ENCODE results near the gene AMBRA1.
"Not testable (repeated sequence)": the region's sequence is repeated elsewhere in the genome, so short reads cannot be mapped to it uniquely, and the experiment has no call there.

The AMBRA1 gene

DNA sequence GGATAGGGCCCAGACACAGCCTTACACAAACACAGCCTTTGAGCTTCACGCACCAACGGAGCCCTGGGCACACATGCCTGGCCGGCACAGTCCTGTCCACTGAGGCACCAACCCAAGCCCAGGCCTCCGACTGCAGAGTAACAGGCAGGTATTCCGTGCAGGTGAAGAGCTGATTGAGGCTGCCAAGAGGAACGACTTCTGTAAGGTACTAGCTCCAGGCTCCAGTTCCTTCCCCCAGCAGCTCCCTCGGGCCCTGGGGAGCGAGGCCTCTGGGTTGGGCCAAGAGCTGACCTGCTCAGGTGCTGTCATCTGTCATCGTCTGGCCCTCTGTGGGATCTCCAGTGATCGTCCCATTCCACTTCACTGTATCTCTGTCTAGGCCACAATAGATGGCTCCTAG, 215.5 kb downstream of the AMBRA1 start:
- no peak for DNase-seq

DNA sequence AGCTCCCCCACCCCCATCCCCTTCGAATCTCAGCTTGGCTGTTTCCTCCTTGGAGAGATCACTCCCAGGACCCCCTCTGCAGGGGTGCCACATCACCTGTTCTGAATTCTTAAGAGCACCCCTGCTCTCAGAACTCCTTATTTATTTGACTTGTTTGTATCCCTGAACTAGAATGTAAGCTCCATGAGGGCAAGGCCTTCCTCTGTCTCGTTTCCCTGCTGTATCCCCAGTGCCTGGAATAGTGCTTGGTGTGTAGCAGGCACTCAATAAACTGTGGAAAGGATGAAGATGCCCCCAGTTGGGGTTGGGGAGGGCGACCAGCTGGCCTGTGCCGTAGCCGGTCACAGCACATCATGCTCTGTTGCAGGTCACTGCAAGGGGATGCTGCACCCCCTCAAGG, 216.0 kb downstream of the AMBRA1 start:
- no peak for DNase-seq

DNA sequence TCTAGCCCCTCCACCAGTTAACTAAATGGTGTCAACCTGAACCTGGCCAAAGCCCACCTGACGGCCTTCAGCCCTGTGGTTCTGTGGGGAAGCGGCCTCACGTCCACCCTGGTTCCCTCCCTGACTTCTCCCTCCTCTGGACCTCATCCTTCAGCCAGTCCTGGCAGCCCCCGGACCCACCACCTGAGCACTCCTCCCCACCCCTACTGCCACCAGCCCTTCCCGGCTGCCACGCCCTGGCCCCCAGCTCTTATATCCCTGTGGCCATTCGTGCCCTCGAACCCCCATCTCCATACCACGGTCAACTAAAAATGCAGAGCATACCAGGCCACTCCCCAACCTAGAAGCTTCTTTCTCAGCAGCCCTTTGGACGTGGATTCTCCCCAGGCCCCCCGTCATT, 216.5 kb downstream of the AMBRA1 start:
- no peak for DNase-seq

DNA sequence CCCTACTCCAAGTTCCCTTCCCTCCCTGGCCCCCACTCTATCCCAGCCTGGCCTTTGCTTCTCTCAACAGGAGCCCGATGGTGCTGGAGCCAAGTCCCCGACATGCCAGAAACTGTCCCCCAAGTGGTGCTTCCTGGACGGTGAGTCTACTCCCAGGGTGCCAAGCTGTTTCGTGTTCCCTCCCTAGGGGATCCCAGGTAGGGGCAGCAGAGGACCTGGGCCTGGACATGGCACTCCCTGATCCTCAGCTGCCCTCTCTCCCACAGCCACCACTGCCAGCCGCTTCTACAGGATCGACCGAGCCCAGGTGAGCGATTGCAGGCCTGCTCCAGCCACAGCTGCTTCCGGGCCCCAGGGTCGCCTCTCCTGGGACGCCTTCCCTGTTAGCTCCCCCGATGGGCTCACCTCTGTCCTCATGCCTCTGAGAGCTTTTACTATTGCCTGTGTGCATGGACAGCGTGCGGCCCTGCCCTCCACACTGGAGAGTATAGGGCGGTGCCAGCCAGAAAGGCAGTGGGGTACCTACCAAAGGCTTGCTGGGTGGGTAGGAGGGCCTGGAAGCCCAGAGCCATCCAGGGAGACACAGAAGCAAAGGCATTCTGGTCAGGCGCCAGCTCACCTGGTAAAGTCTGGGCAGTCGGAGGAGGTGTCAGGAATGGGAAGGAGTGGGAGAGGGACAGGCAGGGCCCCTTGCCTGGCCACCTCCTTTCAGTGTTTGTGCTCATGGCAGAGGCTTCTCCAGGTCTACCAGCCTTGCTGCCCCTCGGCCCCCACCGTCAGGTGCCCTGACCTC, 217.4 kb downstream of the AMBRA1 start:
- DNase-seq: no peak

DNA sequence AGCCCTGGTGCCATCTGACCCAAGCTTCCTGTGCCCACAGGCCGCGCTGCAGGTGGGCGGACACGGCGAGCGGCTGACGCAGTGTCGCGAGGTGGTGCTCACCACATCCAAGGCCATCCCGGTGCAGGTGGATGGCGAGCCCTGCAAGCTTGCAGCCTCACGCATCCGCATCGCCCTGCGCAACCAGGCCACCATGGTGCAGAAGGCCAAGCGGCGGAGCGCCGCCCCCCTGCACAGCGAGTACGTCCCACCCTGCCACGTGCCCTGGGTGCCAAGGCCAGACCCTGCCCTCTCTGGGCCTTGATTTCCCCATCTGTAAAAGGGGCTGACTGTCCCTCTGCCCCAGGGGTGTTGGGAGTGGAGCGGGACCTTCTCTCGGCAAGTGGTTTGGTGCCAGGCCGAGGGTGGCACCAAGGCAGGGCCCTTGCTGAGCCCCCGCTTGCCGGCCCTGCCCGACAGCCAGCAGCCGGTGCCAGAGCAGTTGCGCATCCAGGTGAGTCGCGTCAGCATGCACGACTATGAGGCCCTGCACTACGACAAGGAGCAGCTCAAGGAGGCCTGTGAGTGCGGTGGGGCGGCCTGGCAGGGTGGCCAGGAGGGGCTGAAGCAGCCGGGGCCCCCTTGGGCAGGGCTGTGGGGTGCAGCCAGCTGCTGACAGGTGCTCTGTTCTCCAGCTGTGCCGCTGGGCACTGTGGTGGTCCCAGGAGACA, 218.3 kb downstream of the AMBRA1 start:
- no peak for DNase-seq

DNA sequence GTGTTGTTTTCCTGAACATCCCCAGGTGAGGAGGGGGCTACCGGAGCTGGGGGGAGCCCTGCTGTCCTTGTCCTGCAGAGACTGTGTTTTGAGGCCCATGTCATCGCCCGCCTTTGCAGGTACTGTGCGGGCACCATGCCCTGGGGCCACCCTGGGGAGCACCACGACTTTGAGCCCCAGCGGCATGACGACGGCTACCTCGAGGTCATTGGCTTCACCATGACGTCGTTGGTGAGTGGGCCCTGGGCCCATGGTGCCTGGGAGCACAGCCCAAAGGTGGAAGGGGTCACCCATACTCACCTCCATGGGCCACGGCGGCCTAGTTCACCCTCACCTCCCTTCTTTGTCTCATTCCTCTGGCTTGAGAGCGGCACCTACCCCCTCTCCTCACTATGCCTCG, 219.0 kb downstream of the AMBRA1 start:
- DNase-seq: no peak

DNA sequence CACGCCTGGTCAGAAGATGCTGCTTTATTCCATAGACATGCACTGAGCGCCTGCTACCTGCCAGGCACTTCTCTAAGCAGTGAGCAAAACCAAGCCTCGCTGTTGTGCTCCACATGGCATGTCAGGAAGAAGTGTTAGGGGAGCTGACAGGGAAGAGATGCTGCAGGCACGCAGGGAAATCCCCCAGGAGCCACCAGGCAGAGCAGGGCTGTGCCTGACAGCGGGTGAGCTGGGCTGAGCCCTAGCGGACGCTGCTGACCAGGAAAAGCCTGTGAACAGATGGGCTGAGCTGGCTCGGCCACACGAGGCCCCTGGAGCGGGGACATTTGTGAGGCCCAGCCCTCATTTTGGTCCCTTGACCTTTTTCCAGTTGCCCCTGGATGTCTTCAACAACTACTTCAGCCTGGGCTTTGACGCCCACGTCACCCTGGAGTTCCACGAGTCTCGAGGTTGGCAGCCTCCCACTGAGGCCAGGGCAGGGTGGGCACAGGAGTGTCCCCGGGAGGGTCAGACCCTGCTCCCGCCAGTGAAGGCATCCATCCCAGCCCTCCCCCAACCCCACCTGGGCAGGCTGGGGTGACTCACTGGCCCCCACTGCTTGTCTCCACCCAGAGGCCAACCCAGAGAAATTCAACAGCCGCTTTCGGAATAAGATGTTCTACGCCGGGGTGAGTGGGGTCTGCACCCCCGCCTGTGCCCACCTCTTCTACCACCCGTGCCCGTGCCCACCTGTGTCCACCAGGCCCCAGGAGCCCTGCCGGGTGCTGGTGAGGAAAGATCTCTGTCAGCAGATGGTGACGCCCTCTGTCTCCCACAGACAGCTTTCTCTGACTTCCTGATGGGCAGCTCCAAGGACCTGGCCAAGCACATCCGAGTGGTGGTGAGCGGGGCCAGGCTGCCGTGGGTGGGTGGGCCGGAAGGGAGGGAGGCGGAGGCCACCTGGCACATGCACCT, 219.8 kb downstream of the AMBRA1 start:
- DNase-seq: no peak

DNA sequence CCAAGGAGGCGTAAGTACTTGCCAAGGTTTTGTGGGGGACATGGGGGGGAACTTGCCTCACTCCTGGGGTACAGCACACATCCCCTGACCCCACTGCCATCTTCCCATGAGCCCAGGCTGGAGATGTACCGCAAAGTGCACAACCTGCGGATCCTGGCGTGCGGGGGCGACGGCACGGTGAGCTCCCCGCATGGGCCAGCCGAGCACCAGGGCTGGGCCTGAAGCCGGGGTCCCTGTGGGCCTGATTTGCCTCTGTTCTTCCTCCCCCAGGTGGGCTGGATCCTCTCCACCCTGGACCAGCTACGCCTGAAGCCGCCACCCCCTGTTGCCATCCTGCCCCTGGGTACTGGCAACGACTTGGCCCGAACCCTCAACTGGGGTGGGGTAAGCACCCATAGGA, 221.3 kb downstream of the AMBRA1 start:
- DNase-seq: not testable (repeated sequence)

DNA sequence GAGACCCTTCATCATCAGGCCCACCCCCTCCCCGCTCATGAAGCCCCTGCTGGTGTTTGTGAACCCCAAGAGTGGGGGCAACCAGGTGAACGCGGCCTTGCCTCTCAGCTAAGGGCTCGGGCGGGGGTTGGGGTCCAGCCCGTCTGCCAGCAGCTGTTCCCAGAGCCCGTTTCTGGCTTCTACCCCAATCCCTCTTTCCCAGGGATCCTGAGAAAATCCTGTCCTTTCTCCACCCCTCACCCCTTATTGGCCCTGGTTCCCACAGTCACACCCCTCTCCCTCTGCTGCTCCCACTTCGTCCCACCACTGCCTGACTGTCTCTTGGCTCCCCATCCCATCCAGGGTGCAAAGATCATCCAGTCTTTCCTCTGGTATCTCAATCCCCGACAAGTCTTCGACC, 221.7 kb downstream of the AMBRA1 start:
- DNase-seq: no peak

DNA sequence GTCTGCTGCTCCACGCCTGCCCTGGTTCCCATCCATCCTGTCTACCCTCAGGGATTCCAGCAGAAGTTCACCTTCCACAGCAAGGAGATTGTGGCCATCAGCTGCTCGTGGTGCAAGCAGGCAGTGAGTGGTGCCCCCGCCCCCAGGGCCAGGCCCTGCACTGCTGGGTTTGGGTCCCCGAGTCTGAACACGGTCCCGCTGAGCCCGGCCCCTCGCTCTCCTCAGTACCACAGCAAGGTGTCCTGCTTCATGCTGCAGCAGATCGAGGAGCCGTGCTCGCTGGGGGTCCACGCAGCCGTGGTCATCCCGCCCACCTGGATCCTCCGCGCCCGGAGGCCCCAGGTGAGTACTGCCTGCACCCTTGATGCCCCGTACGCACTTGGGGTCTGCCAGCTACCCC, 222.6 kb downstream of the AMBRA1 start:
- DNase-seq: not testable (repeated sequence)

DNA sequence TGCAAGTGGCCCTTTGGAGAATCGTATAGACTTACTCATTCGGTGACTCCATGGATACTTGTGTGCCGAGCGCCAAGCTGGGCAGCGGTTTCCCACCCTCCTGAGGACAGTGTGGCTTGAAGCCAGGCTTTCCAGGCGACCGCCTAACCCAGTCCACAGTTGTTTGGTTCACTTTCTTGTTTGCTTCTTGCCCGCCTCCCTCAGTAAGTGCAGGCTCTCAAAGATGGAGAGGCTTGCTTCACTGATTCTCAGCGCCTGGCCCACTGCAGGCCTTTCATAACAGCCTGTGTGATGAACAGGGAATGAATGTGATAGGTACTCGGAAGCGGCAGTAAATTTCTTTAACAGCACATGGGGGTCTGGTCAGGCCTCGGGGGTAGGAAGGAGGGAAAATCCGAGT, 223.6 kb downstream of the AMBRA1 start:
- DNase-seq: no peak

DNA sequence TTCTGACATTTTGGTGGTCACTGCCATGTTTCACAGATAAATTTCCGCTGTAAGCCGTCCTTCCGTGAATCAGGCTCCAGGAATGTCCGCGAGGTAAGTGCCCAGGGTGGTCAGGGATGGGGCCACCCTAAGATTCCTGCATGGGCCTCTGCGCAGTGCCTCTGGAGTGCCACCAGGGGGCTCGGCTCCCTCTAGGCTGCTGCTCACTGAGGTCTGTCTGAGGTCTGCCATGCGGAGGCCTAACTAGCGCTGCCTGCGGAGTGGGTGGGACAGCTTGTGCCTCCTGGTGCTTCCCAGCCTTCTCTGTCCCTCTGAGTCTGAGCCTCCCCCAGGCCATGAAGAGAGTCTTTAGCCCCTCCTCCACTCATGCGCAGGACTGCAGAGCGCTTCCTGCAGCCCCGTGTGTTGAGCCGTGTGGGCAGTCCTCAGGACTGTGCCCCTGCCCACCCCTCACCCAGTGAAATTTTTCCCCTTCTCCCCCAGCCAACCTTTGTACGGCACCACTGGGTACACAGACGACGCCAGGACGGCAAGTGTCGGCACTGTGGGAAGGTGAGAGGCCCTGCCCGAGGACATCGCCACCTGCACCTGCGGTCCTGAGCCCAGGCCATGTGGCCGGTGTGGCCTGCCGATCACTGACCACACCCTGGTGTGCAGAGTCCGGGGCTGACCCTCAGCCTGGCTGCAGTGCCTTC, 224.2 kb downstream of the AMBRA1 start:
- DNase-seq: peak; percentile 83

DNA sequence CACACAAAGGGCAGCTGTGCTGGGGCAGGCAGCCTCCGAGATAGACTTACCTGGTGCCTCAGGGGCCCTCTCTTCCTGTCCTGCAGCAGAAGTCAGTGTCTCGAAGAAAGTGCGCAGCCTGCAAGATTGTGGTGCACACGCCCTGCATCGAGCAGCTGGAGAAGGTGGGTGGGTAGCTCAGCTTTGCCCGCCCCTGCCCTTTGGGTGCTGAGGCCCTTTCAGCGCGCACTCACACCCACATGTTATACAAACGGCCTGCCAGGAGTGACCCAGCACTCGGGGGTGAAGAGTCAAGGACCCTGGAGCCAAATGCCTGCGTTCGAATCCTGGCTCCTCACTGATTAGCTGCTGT, 225.9 kb downstream of the AMBRA1 start:
- DNase-seq: no peak

DNA sequence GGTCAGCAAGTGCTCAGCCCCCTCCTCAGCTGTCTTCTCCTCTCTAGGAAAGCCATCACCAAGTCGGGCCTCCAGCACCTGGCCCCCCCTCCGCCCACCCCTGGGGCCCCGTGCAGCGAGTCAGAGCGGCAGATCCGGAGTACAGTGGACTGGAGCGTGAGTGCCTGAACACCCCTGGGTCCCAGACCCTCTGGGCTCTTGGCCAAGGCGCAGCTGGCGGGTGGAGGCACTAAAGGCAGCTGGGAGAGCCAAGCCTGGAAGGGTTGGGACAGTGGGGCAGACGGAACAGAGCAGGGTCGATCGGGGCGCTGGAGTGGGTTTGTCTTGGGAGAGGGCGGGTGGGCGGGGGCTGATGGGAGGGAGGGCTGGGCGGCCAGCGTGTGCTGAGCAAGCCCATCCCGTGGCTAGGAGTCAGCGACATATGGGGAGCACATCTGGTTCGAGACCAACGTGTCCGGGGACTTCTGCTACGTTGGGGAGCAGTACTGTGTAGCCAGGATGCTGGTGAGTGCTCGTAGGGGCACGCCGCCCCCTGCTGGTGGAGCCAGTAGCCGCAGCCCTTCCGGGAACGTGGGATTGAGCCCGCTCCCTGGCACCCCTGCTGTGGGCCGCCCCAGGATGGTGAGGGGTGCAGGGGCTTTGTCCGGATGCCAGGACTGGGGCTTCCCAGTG, 226.4 kb downstream of the AMBRA1 start:
- DNase-seq: peak; percentile 90

DNA sequence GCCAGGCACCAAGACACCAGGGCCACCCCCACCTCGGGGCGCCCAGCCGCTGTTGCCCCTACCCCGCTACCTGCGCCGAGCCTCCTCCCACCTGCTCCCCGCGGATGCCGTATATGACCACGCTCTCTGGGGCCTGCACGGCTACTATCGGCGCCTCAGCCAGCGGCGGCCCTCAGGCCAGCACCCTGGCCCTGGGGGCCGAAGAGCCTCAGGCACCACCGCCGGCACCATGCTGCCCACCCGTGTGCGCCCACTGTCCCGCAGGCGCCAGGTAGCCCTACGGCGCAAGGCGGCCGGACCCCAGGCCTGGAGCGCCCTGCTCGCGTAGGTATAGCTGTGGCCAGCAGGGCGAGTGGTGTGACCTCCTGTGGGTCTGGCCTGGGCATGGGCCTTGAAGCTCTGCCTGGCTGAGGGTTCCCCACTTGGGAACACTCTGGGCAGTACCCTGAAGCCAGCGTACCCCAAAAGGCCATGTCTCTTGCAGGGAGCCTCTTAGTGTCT, 227.1 kb downstream of the AMBRA1 start:
- no peak for DNase-seq

DNA sequence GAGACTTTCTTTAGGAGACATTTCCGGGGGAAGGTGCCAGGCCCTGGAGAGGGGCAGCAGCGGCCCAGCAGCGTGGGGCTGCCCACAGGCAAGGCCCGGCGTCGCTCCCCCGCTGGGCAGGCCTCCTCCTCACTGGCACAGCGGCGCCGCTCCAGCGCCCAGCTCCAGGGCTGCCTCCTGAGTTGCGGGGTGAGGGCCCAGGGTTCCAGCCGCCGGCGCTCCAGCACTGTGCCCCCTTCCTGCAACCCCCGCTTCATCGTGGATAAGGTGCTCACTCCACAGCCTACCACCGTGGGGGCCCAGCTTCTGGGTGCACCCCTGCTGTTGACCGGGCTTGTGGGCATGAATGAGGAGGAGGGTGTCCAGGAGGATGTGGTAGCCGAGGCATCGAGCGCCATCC, 227.6 kb downstream of the AMBRA1 start:
- no peak for DNase-seq

DNA sequence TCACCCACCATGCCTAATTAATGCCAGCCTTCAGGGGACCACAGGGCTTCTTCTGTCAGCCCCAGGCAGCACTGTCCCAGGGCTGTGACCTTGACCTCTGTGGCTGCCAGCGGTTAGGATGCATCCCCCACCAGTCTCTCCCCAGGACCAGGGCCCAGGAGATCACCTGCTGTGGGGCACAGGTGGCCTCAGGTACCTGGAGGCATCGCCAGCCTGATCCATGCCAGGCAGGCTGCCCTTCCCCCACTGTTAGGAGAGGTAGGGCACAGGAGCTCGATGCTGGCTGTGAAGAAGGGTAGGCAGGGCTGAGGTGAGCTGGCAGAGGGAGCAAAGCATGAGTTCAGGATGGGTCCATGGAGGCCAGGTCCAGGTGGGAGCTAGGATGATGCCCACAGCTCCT, 229.0 kb downstream of the AMBRA1 start:
- DNase-seq: no peak

DNA sequence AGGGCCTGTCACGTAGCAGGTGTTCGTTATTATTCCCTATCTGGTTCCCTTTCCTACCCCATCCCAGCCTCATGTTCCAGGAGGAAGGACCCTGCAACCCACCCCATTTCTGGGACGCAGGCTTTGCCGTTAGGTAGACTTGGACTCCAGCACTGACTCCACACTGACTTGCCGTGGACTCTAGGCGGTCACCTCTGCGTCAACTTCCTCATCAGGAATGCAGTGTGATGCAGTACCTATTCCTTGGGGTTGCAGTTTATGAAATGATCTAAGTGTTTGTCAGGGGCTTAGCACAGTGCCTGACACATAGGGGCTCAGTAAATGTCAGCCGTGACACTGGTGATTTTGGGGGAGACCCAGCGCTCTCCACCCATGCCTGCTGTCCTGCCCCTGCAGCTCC, 229.8 kb downstream of the AMBRA1 start:
- no peak for DNase-seq

DNA sequence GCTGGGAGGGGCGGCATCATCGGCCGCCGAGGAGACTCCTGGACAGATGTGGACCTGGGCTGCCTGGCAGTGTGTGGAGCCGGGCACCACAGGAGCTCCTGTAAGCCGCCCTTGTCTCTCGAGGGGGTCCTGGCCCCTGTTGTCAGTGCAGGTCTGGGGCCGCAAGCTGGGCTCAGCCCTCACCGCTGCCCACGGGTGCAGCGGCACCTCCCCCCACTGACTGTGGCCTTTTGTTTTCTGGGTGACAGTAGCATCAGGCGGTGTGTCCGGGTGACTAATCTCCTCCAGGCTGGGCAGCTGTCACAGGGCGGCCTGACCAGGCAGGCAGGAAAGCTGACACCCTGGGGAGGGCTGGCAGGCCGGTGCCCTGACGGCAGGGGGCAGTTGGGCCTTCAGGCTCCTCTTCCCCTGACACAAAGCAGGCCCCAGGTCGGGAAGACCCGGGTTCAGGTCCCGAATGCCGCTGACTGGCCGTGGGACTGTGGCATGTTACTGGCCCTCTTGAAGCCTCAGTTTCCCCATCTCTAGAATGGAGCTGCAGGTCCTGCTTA, 230.3 kb downstream of the AMBRA1 start:
- no peak for DNase-seq

DNA sequence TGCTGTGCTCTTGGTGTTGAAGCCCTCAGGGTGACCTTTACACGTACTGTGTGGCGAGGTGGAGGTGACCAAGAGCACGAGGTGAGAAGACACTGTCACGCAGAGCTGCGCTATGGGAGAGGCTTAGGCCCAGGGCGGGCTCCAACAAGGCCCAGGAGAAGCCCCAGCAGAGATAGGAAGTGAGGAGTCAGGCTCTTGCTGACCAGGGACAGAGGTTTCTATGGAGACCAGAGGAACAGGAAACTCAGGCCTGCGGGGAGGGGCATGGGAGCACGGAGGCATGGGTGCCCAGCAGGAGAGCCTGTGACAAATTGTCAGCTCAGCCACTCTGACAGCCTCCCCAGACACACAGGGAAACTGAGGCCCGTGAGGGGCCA, 230.8 kb downstream of the AMBRA1 start:
- no peak for DNase-seq

DNA sequence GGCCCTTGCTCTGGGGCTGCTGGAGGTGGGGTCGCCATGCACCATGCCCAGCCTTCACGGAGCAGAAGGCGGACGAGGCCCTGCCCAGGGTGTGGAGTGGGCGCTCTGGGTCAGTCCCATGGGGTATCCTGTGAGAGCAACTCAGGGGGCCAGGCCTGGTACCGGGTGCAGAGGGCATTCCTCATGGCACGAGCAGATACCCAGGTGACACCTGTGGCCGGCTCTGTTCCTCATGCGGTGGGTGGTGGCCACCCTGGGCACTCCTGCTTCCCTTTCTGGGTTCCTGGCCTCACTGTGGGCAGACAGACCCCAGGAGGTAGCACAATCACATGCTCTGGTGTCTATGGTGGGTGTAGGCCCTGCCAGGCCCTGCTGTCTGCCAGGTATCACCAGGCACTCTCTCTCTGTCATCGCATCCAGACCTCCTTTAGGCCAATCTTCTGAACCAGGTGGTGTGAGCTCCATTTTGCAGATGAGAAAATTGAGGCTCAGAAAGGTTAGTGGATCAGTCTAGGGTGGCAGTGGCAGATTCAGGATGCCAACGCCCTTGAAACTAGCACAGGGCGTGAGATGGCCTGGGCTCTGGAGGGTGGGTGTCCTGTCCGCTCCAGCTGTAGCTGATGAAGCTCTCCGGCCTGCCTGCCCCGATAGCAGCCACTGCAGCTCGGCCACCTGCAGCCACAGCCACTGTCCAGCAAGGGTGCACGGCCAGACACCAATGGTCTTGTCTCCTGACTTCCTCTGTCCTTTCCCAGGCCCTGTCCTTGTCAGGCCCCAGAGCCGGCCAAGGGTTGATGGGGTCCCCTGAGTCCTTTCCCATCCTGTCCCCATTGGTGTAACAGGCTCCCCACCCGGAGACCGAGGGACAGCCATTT, 231.4 kb downstream of the AMBRA1 start:
- DNase-seq: no peak

Measured in activated effector memory CD4-positive, alpha-beta T cell treated with anti-CD3 and anti-CD28 coated beads, Interleukin-2, amount 50 U/mL, for 16 hours (primary cell).